AG09309 (cell line): Measurements from ENCODE around the gene KPNA1.
"Not testable (repeated sequence)": the region's sequence is repeated elsewhere in the genome, so short reads cannot be mapped to it uniquely, and the experiment has no call there.

Experiments
- DNase-seq: peaks from one replicate; pipeline ENCODE4 v3.0.0-alpha.2; 2010; ENCODE audit warnings: low read depth
- H3K4me3 ChIP-seq: 2 replicates; pipeline ENCODE4 v1.5.1; 2011; ENCODE audit warnings: mild to moderate bottlenecking, low read depth, low read length, moderate library complexity; ENCODE audit not compliant: control insufficient read depth
- CTCF ChIP-seq: IDR thresholded peaks from 2 replicates; pipeline ENCODE4 v1.5.1; 2011; ENCODE audit warnings: mild to moderate bottlenecking, low read depth, low read length, inconsistent platforms; ENCODE audit not compliant: insufficient read depth, control insufficient read depth; ENCODE audit errors: missing control alignments

The KPNA1 gene

GRCh38 chr3:122457706-122458105, 57.0 kb downstream of the KPNA1 start:
- no peak overlapping the region for H3K4me3 ChIP-seq
- no peak for TF ChIP-seq CTCF
- no peak for DNase-seq

GRCh38 chr3:122456074-122456473, 58.7 kb downstream of the KPNA1 start:
- DNase-seq: no peak
- no peak for TF ChIP-seq CTCF

GRCh38 chr3:122451371-122451770, 63.4 kb downstream of the KPNA1 start:
- H3K4me3 ChIP-seq: no peak overlapping the region
- no peak for DNase-seq
- no peak for TF ChIP-seq CTCF

More at GRCh38 chr3:122456074-122456473, 58.7 kb downstream of the KPNA1 start:
- no peak overlapping the region for H3K4me3 ChIP-seq

- H3K4me3 ChIP-seq, DNase-seq: not testable (repeated sequence)
Observed at GRCh38 chr3:122448218-122448617, 66.5 kb downstream of the KPNA1 start.

- not testable (repeated sequence) for H3K4me3 ChIP-seq
Observed at GRCh38 chr3:122444491-122444887, 70.2 kb downstream of the KPNA1 start.

GRCh38 chr3:122443762-122444490, 70.8 kb downstream of the KPNA1 start:
- not testable (repeated sequence) for DNase-seq, H3K4me3 ChIP-seq

More at GRCh38 chr3:122444491-122444887, 70.2 kb downstream of the KPNA1 start:
- not testable (repeated sequence) for DNase-seq

- DNase-seq: no peak
- H3K4me3 ChIP-seq: no peak overlapping the region
- no peak for TF ChIP-seq CTCF
Observed at GRCh38 chr3:122443090-122443489, 71.6 kb downstream of the KPNA1 start.

GRCh38 chr3:122435950-122436349, 78.8 kb downstream of the KPNA1 start:
- H3K4me3 ChIP-seq: no peak overlapping the region
- TF ChIP-seq CTCF: no peak
- no peak for DNase-seq
